ENCODE data around the gene GPC6. TPM values are rescaled to one million over a fixed set of nuclear protein-coding genes. Genes with fewer than 3 reads are reported as not detected.
"Not testable (repeated sequence)": the region's sequence is repeated elsewhere in the genome, so short reads cannot be mapped to it uniquely, and the experiment has no call there.

The GPC6 gene
- total RNA-seq, 2 donors from 2014 or later, result 1.6 to 4.0 TPM

- TF ChIP-seq POLR2A (IDR thresholded peaks at IDR 0.05) (no peak), CTCF (IDR thresholded peaks at IDR 0.05) (no peak)
- Histone ChIP-seq H3K27me3 (no peaks in the 10 kb centered on the region), H3K27ac (no peak overlapping the region), H3K9me3 (no peaks in the 10 kb centered on the region), H3K4me3 (no peak overlapping the region), H3K36me3 (replicated peaks in 1 of 2; ENCODE audit: insufficient read depth in 1 of 2, low read depth in 2 of 2) (no peaks in the 10 kb centered on the region), H3K4me1 (no peaks in the 10 kb centered on the region)
- DNase-seq (no peak), ATAC-seq (no peak)
- 53 to 63% methylated on average over 3 of the region's 3 CpGs for WGBS, 2 donors
- intact Hi-C loops (cut with DNase I), result no loop called here
These were observed 979.3 kb downstream of the GPC6 start for GRCh38 chr13:94205896-94206295.

GRCh38 chr13:94209117-94209516 is 982.5 kb downstream of the GPC6 start:
- no peak overlapping the region for H3K27ac ChIP-seq
- H3K27me3 ChIP-seq, result no peaks in the 10 kb centered on the region
- ATAC-seq (no peak), DNase-seq (no peak)
- TF ChIP-seq CTCF (IDR thresholded peaks at IDR 0.05) (no peak), POLR2A (IDR thresholded peaks at IDR 0.05) (no peak)
- H3K4me3 ChIP-seq, result no peak overlapping the region
- H3K36me3 ChIP-seq (replicated peaks in 1 of 2; ENCODE audit: insufficient read depth in 1 of 2, low read depth in 2 of 2), result no peaks in the 10 kb centered on the region
- intact Hi-C loops (cut with DNase I), result no loop called here
- H3K4me1 ChIP-seq, result no peaks in the 10 kb centered on the region
- H3K9me3 ChIP-seq, result no peaks in the 10 kb centered on the region

GRCh38 chr13:94209913-94210312 is 983.3 kb downstream of the GPC6 start:
- H3K27ac ChIP-seq; DNase-seq; H3K9me3 ChIP-seq; H3K4me3 ChIP-seq; intact Hi-C loops (cut with DNase I); H3K27me3 ChIP-seq; H3K4me1 ChIP-seq; ATAC-seq; H3K36me3 ChIP-seq (replicated peaks in 1 of 2; ENCODE audit: insufficient read depth in 1 of 2, low read depth in 2 of 2): not testable (repeated sequence)
- 92 to 97% methylated on average over 4 of the region's 4 CpGs for WGBS, 2 donors

GRCh38 chr13:94210816-94211215 is 984.2 kb downstream of the GPC6 start:
- Histone ChIP-seq H3K4me1 (no peaks in the 10 kb centered on the region), H3K27ac (no peak overlapping the region), H3K36me3 (replicated peaks in 1 of 2; ENCODE audit: insufficient read depth in 1 of 2, low read depth in 2 of 2) (no peaks in the 10 kb centered on the region), H3K4me3 (no peak overlapping the region), H3K9me3 (no peaks in the 10 kb centered on the region), H3K27me3 (no peaks in the 10 kb centered on the region)
- no peak for ATAC-seq
- no peak for DNase-seq
- intact Hi-C loops (cut with DNase I), result no loop called here
- TF ChIP-seq POLR2A (IDR thresholded peaks at IDR 0.05), result no peak
- TF ChIP-seq CTCF (IDR thresholded peaks at IDR 0.05), result no peak
- 80 to 81% methylated on average over 5 of the region's 5 CpGs for WGBS, 2 donors

- Histone ChIP-seq H3K4me1 (no peaks in the 10 kb centered on the region), H3K9me3 (no peaks in the 10 kb centered on the region)
- intact Hi-C loops (cut with DNase I), result no loop called here
These were observed 985.6 kb downstream of the GPC6 start for GRCh38 chr13:94212196-94212595.

More at GRCh38 chr13:94212196-94212595, 985.6 kb downstream of the GPC6 start:
- no peaks in the 10 kb centered on the region for H3K36me3 ChIP-seq (replicated peaks in 1 of 2; ENCODE audit: insufficient read depth in 1 of 2, low read depth in 2 of 2)
- ATAC-seq (no peak), DNase-seq (no peak)
- H3K4me3 ChIP-seq, result no peak overlapping the region
- TF ChIP-seq CTCF (IDR thresholded peaks at IDR 0.05), result no peak
- no peaks in the 10 kb centered on the region for H3K27me3 ChIP-seq
- no peak overlapping the region for H3K27ac ChIP-seq
